HepG2 (cell line): ENCODE results near the gene HS3ST1. TPM values are rescaled to one million over a fixed set of nuclear protein-coding genes. Genes with fewer than 3 reads are reported as not detected.

Source experiments
- ATAC-seq: fragments of 200-7000 bp; cut with Tn5 transposase; 3 replicates; pipeline ENCODE4 v1.9.1; 2020; ENCODE audit warnings: mild to moderate bottlenecking, moderate library complexity
- BruUV-seq: library from RNA; stranded (reverse); fragments of 400-500 nt; replicated peaks from 2 replicates; lab custom pipeline; 2021; lab: Mats Ljungman, UMichigan
- CTCF ChIA-PET: fragments of 300-600 bp; formaldehyde crosslinking; extraction: SDS; loops from one replicate; lab custom pipeline; 2021; ENCODE audit warnings: low total read pairs, inconsistent platforms, low intra/inter-chr PET ratio; lab: Yijun Ruan, JAX
- POLR2A ChIA-PET: fragments of 350-600 bp; sonication (Branson Sonifier 250); formaldehyde crosslinking; loops from one replicate; lab custom pipeline; 2020; ENCODE audit warnings: antibody characterized with exemption, inconsistent platforms; lab: Yijun Ruan, JAX
- DNase-seq: peaks from one replicate; pipeline ENCODE4 v3.0.0-alpha.2; 2015; ENCODE audit warnings: low spot score
- FAIRE-seq: peaks from 3 replicates; lab custom pipeline; 2011; peaks lifted over from hg19 to GRCh38; lab: Jason Lieb, UNC
- H2AFZ ChIP-seq: one replicate; pipeline ENCODE4 v1.6.1; 2011; ENCODE audit warnings: low read length, inconsistent platforms
- H3K27ac ChIP-seq: fragments of 300-600 bp; 3 replicates; pipeline ENCODE4 v1.8.0; 2011; ENCODE audit warnings: mixed run types, mild to moderate bottlenecking, mixed read lengths, low read length, inconsistent platforms; ENCODE audit not compliant: insufficient read depth; ENCODE audit errors: extremely low read length
- H3K27me3 ChIP-seq, 2 experiments: fragments of 200-600 bp in 1 of 2; 2 replicates in 1 of 2; 3 replicates in 1 of 2; pipeline versions ENCODE4 v1.6.0 to v1.8.0; 2011; ENCODE audit warnings: low read length in 2 of 2, mild to moderate bottlenecking in 2 of 2, moderate library complexity in 2 of 2, inconsistent platforms in 1 of 2; ENCODE audit not compliant: insufficient read depth in 2 of 2, control insufficient read depth in 1 of 2
- H3K36me3 ChIP-seq, 2 experiments: fragments of 200-600 bp in 1 of 2; replicated peaks in 1 of 2; 2 replicates in 1 of 2; 3 replicates in 1 of 2; pipeline versions ENCODE4 v1.5.1 to v1.8.0; 2011; ENCODE audit warnings: low read length in 2 of 2, inconsistent platforms in 1 of 2; ENCODE audit not compliant: insufficient read depth in 2 of 2, control insufficient read depth in 1 of 2
- H3K4me1 ChIP-seq: 2 replicates; pipeline ENCODE4 v1.5.1; 2012; ENCODE audit warnings: low read length, inconsistent platforms; ENCODE audit not compliant: insufficient read depth
- H3K4me2 ChIP-seq: 2 replicates; pipeline ENCODE4 v1.6.0; 2011; ENCODE audit warnings: low read depth, low read length, inconsistent platforms
- H3K4me3 ChIP-seq, 3 experiments: fragments of 200-600 bp in 1 of 3; sonication (generic), shearing (Covaris generic) in 1 of 3; replicated peaks in 1 of 3; 2 replicates each; pipeline ENCODE4 v1.5.1; 2011 to 2016; ENCODE audit warnings: low read length in 3 of 3, inconsistent platforms in 2 of 3, low read depth in 2 of 3, mild to moderate bottlenecking in 2 of 3, control low read depth in 1 of 3, mixed read lengths in 1 of 3; ENCODE audit not compliant: insufficient read depth in 1 of 3
- H3K79me2 ChIP-seq: one replicate; pipeline ENCODE4 v1.6.1; 2011; ENCODE audit warnings: low read length, inconsistent platforms; ENCODE audit not compliant: insufficient read depth
- H3K9ac ChIP-seq: 2 replicates; pipeline ENCODE4 v1.6.0; 2011; ENCODE audit warnings: mild to moderate bottlenecking, low read depth, low read length, inconsistent platforms; ENCODE audit not compliant: insufficient read depth
- H3K9me3 ChIP-seq: 2 replicates; pipeline ENCODE4 v1.5.1; 2012; ENCODE audit warnings: mild to moderate bottlenecking, low read length
- H4K20me1 ChIP-seq: 2 replicates; pipeline ENCODE4 v1.6.0; 2011; ENCODE audit warnings: inconsistent platforms, mild to moderate bottlenecking, low read length, moderate library complexity; ENCODE audit not compliant: insufficient read depth
- CBX2 ChIP-seq, 2 experiments: fragments of 200-600 bp in 1 of 2; sonication (generic); formaldehyde crosslinking in 1 of 2; IDR thresholded peaks; 2 replicates each; pipeline versions ENCODE4 v1.7.0 to v1.8.1; 2018 to 2022; ENCODE audit warnings: low read depth in 2 of 2, low read length in 1 of 2, mild to moderate bottlenecking in 1 of 2, missing genetic modification reagents in 1 of 2
- CC2D1A ChIP-seq: sonication (generic); formaldehyde crosslinking; IDR thresholded peaks from 2 replicates; pipeline ENCODE4 v1.8.1; 2023; ENCODE audit warnings: mild to moderate bottlenecking, missing genetic modification reagents
- ERF ChIP-seq: IDR thresholded peaks from 2 replicates; pipeline ENCODE4 v1.6.1; 2018; ENCODE audit warnings: missing biosample characterization, missing genetic modification reagents
- FOXK2 ChIP-seq: fragments of 450-650 bp; IDR thresholded peaks from 2 replicates; pipeline ENCODE4 v1.6.1; 2016
- MEF2D ChIP-seq: sonication (generic); formaldehyde crosslinking; IDR thresholded peaks from 2 replicates; pipeline ENCODE4 v1.5.1; 2020; ENCODE audit warnings: mild to moderate bottlenecking, missing genetic modification reagents
- NFE2L2 ChIP-seq: fragments of 150-350 bp; IDR thresholded peaks from 2 replicates; pipeline ENCODE4 v1.6.1; 2014; ENCODE audit warnings: low read length
- NR2F6 ChIP-seq, 2 experiments: IDR thresholded peaks; 2 replicates each; pipeline ENCODE4 v1.6.1; 2016; ENCODE audit warnings: antibody characterized with exemption in 1 of 2, mild to moderate bottlenecking in 1 of 2
- RBM39 ChIP-seq: fragments of 200-400 bp; formaldehyde crosslinking; IDR thresholded peaks from one replicate; pipeline ENCODE4 v1.6.1; 2018; ENCODE audit warnings: antibody characterized with exemption, mild to moderate bottlenecking, low read depth, low read length; ENCODE audit not compliant: poor library complexity, severe bottlenecking
- RFXANK ChIP-seq: IDR thresholded peaks from 2 replicates; pipeline ENCODE4 v1.6.1; 2016
- SAP130 ChIP-seq: IDR thresholded peaks from 2 replicates; pipeline ENCODE4 v1.6.1; 2016; ENCODE audit warnings: low read depth
- SIN3B ChIP-seq: fragments of 150-350 bp; IDR thresholded peaks from 2 replicates; pipeline ENCODE4 v1.6.1; 2014; ENCODE audit warnings: low read length
- SP2 ChIP-seq: sonication (generic); formaldehyde crosslinking; IDR thresholded peaks from 2 replicates; pipeline ENCODE4 v1.5.1; 2020; ENCODE audit warnings: mild to moderate bottlenecking, missing genetic modification reagents
- SRY ChIP-seq: sonication (generic); formaldehyde crosslinking; IDR thresholded peaks from 2 replicates; pipeline ENCODE4 v1.8.0; 2022; ENCODE audit warnings: mild to moderate bottlenecking, missing genetic modification reagents
- XBP1 ChIP-seq: sonication (generic); formaldehyde crosslinking; IDR thresholded peaks from 2 replicates; pipeline ENCODE4 v1.5.0; 2020; ENCODE audit warnings: missing genetic modification reagents
- ZBTB21 ChIP-seq: sonication (generic); formaldehyde crosslinking; IDR thresholded peaks from 2 replicates; pipeline ENCODE4 v1.4.0; 2020; ENCODE audit warnings: missing genetic modification reagents
- ZBTB7A ChIP-seq: sonication (generic); formaldehyde crosslinking; IDR thresholded peaks from 2 replicates; pipeline ENCODE4 v1.8.0; 2022; ENCODE audit warnings: mild to moderate bottlenecking, missing genetic modification reagents
- ZNF12 ChIP-seq: sonication (generic); formaldehyde crosslinking; IDR thresholded peaks from 2 replicates; pipeline ENCODE4 v1.5.0; 2020; ENCODE audit warnings: missing genetic modification reagents
- ZNF737 ChIP-seq: sonication (generic); formaldehyde crosslinking; IDR thresholded peaks from 2 replicates; pipeline ENCODE4 v1.5.0; 2020; ENCODE audit warnings: missing genetic modification reagents, mild to moderate bottlenecking, borderline replicate concordance
- ZNF816 ChIP-seq: sonication (generic); formaldehyde crosslinking; IDR thresholded peaks from 2 replicates; pipeline ENCODE4 v1.8.0; 2022; ENCODE audit warnings: missing genetic modification reagents, mild to moderate bottlenecking, borderline replicate concordance
- WGBS: methylation state at CpG from one replicate; pipeline ENCODE4 v1.1.6; 2017; ENCODE audit warnings: low lambda C conversion rate; 5-methylcytosine and 5-hydroxymethylcytosine counted together
- in situ Hi-C: cut with HindIII; loops from 2 replicates; pipeline ENCODE4 v1.10.0; 2017; ENCODE audit warnings: low pct_unique_long_range_greater_than_20kb; ENCODE audit not compliant: extremely low pct_ligation_motif_present
- intact Hi-C: fragments of 100-400 bp; cut with micrococcal nuclease; formaldehyde crosslinking; loops from one replicate; pipeline ENCODE4 v1.10.0; 2022; ENCODE audit not compliant: unreplicated experiment
- polyA plus RNA-seq, 8 experiments: library from polyadenylated mRNA; depleted of rRNA in 3 of 8; stranded (reverse) in 7 of 8; unstranded in 1 of 8; fragments of >200 nt; fragmentation: Illumina TruSeq in 4 of 8; extraction: Trizol in 4 of 8; gene quantifications; 2 replicates each; pipeline versions ENCODE4 v1.2.1 to v1.2.3, GENCODE V29; 2011 to 2016; ENCODE audit warnings: low read depth in 4 of 8, missing spikeins in 1 of 8, mixed read lengths in 1 of 8; ENCODE audit not compliant: insufficient read depth in 1 of 8
- total RNA-seq, 5 experiments: library from RNA; depleted of rRNA; stranded (reverse); fragments of >200 nt; fragmentation: Illumina TruSeq; extraction: Trizol; gene quantifications; 2 replicates each; pipeline ENCODE4 v1.2.3, GENCODE V29; 2016; ENCODE audit warnings: low read depth in 1 of 5
- TF ChIP-seq, protein P1 (sequence below): IDR thresholded peaks from 2 replicates; pipeline ENCODE4 v1.6.1; 2016
- TF ChIP-seq, protein P2 (sequence below): sonication (generic); formaldehyde crosslinking; IDR thresholded peaks from 2 replicates; pipeline ENCODE4 v1.8.1; 2023; ENCODE audit warnings: mild to moderate bottlenecking, missing genetic modification reagents, borderline replicate concordance
- TF ChIP-seq, protein P3 (sequence below): sonication (generic); formaldehyde crosslinking; IDR thresholded peaks from 2 replicates; pipeline ENCODE4 v1.4.0; 2020; ENCODE audit warnings: missing genetic modification reagents

The HS3ST1 gene
- total and polyA plus RNA-seq, 2 of the 13 experiments (the other 11 are each of a cell fraction or from before 2014, with no cell fraction given): not detected

DNA sequence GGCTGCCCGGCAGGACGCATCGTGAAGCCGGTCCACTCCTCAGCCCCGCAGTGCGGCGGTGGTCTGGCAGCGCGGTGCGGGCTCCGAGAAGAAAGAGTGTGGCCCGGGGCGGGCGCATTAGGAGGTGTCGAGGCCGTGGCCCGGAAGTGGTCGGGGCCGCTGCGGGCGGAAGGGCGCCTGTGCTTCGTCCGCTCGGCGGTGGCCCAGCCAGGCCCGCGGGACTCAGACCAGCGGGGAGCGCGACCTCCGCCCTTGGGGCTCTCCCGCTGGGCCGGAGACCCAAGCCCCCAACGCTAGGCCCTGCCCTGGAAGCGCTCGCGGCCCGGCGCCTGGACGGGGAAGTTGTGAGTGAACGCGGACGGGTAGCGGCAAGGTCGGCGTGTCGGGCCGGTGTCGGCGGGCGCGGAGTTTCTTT lies 60.0 kb downstream of the HS3ST1 start:
- H3K79me2 ChIP-seq: no peaks in the 10 kb centered on the region
- WGBS: 84% methylated on average over 33 of the region's 53 CpGs
- no peak overlapping the region for H2AFZ ChIP-seq
- no peaks in the 10 kb centered on the region for H3K27me3 ChIP-seq
- H3K9me3 ChIP-seq: peaks cover 45% of the 10 kb centered on the region
- CTCF ChIA-PET: no interaction called here
- no peaks in the 10 kb centered on the region for H3K4me1 ChIP-seq
- POLR2A ChIA-PET: no interaction called here
- intact Hi-C loops: no loop called here
- FAIRE-seq: no peak
- no peak for TF ChIP-seq SRY (CRISPR knock-in tag)
- TF ChIP-seq ERF: no peak
- TF ChIP-seq ZNF816 (CRISPR knock-in tag): no peak
- TF ChIP-seq ZBTB7A (CRISPR knock-in tag): no peak
- TF ChIP-seq RBM39: no peak
- no peak for TF ChIP-seq NFE2L2
- no peak for TF ChIP-seq FOXK2
- no peak for TF ChIP-seq CC2D1A
- TF ChIP-seq, all 625 proteins: peak for 0
- H4K20me1 ChIP-seq: no peaks in the 10 kb centered on the region
- H3K9ac ChIP-seq: no peak overlapping the region
- no peak overlapping the region for H3K4me3 ChIP-seq
- in situ Hi-C loops: no loop called here
- no peaks in the 10 kb centered on the region for H3K36me3 ChIP-seq
- DNase-seq (no peak), ATAC-seq (no peak)
- no peak overlapping the region for H3K4me2 ChIP-seq
- no peak overlapping the region for H3K27ac ChIP-seq
- BruUV-seq: no TSS peak

DNA sequence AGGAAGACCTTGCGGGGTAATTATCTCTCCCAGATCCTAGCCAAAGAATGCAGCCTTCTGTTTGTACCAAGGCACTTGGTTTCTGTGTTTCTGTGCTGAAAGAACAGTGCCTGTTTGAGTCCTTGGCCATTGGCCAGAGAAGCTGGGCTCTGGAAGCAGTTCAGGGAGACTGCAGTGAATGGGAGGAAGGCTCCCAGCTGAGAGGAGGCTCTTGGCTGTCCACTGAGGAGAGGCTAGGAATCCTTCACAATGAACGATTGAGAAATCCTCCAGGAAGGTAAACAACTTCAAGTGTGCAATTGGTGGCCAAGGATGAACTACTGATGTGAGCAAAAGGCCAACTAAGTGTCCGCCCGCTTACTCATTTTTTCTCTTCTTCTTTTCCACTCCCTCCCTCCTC lies 61.3 kb downstream of the HS3ST1 start:
- Histone ChIP-seq H4K20me1 (no peaks in the 10 kb centered on the region), H3K4me3 (no peak overlapping the region), H3K9me3 (peaks cover 57% of the 10 kb centered on the region), H3K27me3 (no peaks in the 10 kb centered on the region), H3K4me1 (no peaks in the 10 kb centered on the region), H3K4me2 (no peak overlapping the region), H3K36me3 (no peaks in the 10 kb centered on the region), H3K27ac (no peak overlapping the region), H2AFZ (no peak overlapping the region), H3K79me2 (no peaks in the 10 kb centered on the region), H3K9ac (no peak overlapping the region)
- no TSS peak for BruUV-seq
- no peak for FAIRE-seq
- intact Hi-C loops: no loop called here
- no peak for DNase-seq
- in situ Hi-C loops: no loop called here
- POLR2A ChIA-PET: no interaction called here
- ATAC-seq: no peak
- CTCF ChIA-PET: no interaction called here
- 33% methylated on average over 4 of the region's 4 CpGs for WGBS
- TF ChIP-seq SAP130 (CRISPR knock-in tag) (no peak), MEF2D (CRISPR knock-in tag) (no peak), SP2 (no peak), SIN3B (no peak), NR2F6 (IDR thresholded peaks at IDR 0.05) (no peak), NR2F6 (CRISPR knock-in tag; IDR thresholded peaks at IDR 0.05) (no peak), ZNF737 (no peak), RFXANK (CRISPR knock-in tag) (no peak), CBX2 (IDR thresholded peaks at IDR 0.05; ENCODE audit: low read depth, low read length) (no peak), CBX2 (CRISPR knock-in tag; IDR thresholded peaks at IDR 0.05; ENCODE audit: low read depth) (no peak), ZNF12 (no peak), ZBTB21 (CRISPR knock-in tag) (no peak), XBP1 (CRISPR knock-in tag) (no peak)
- TF ChIP-seq, protein P1, sequence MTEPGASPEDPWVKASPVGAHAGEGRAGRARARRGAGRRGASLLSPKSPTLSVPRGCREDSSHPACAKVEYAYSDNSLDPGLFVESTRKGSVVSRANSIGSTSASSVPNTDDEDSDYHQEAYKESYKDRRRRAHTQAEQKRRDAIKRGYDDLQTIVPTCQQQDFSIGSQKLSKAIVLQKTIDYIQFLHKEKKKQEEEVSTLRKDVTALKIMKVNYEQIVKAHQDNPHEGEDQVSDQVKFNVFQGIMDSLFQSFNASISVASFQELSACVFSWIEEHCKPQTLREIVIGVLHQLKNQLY: no peak
- TF ChIP-seq, protein P2, sequence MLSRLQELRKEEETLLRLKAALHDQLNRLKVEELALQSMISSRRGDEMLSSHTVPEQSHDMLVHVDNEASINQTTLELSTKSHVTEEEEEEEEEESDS: no peak
- TF ChIP-seq, protein P3, sequence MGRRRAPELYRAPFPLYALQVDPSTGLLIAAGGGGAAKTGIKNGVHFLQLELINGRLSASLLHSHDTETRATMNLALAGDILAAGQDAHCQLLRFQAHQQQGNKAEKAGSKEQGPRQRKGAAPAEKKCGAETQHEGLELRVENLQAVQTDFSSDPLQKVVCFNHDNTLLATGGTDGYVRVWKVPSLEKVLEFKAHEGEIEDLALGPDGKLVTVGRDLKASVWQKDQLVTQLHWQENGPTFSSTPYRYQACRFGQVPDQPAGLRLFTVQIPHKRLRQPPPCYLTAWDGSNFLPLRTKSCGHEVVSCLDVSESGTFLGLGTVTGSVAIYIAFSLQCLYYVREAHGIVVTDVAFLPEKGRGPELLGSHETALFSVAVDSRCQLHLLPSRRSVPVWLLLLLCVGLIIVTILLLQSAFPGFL: no peak
